ENCODE data around the gene ZNF511.

Gene ZNF511

GRCh38 chr10:133335246-133336117 lies 26.8 kb downstream of the ZNF511 start:
- peak; percentile 41 to 70 (median 68) for DNase-seq (ENCODE audit: low read depth in 3 of 3)

GRCh38 chr10:133336118-133336576 lies 27.4 kb downstream of the ZNF511 start:
- DNase-seq (ENCODE audit: low read depth in 3 of 3): no peak

- DNase-seq (ENCODE audit: low read depth in 3 of 3): peak; percentile 45 to 76 (median 67)
Observed at GRCh38 chr10:133336577-133337369, 28.1 kb downstream of the ZNF511 start, which contains the start of gene CALY. TSS of gene CALY (minus strand) at chr10:133336896. CDS start at chr10:133328989, 7,907 bp downstream.

GRCh38 chr10:133337370-133337725 lies 28.6 kb downstream of the ZNF511 start:
- no peak for DNase-seq (ENCODE audit: low read depth in 3 of 3)

GRCh38 chr10:133338080-133339071 lies 29.7 kb downstream of the ZNF511 start:
- DNase-seq (ENCODE audit: low read depth in 3 of 3): no peak

GRCh38 chr10:133339708-133340380 lies 31.1 kb downstream of the ZNF511 start:
- DNase-seq (ENCODE audit: low read depth in 3 of 3): no peak

- no peak for DNase-seq (ENCODE audit: low read depth in 3 of 3)
Observed at GRCh38 chr10:133341983-133342382, 33.3 kb downstream of the ZNF511 start.

- DNase-seq (ENCODE audit: low read depth in 3 of 3): no peak
Observed at GRCh38 chr10:133342942-133343341, 34.2 kb downstream of the ZNF511 start.

GRCh38 chr10:133343558-133343957 lies 34.8 kb downstream of the ZNF511 start:
- DNase-seq (ENCODE audit: low read depth in 3 of 3): no peak

- no peak for DNase-seq (ENCODE audit: low read depth in 3 of 3)
Observed at GRCh38 chr10:133344236-133344635, 35.5 kb downstream of the ZNF511 start.

GRCh38 chr10:133346413-133346812 lies 37.7 kb downstream of the ZNF511 start:
- DNase-seq (ENCODE audit: low read depth in 3 of 3): no peak

GRCh38 chr10:133347710-133348517 lies 39.2 kb downstream of the ZNF511 start:
- no peak for DNase-seq (ENCODE audit: low read depth in 3 of 3)

GRCh38 chr10:133349160-133349568 lies 40.5 kb downstream of the ZNF511 start:
- DNase-seq (ENCODE audit: low read depth in 3 of 3): no peak

- DNase-seq (ENCODE audit: low read depth in 3 of 3): no peak
Observed at GRCh38 chr10:133349577-133350011, 40.9 kb downstream of the ZNF511 start.

GRCh38 chr10:133350283-133350949 lies 41.7 kb downstream of the ZNF511 start:
- DNase-seq (ENCODE audit: low read depth in 3 of 3): no peak

- DNase-seq (ENCODE audit: low read depth in 3 of 3): no peak
Observed at GRCh38 chr10:133350950-133351329, 42.2 kb downstream of the ZNF511 start.

GRCh38 chr10:133351408-133352318 lies 42.9 kb downstream of the ZNF511 start:
- no peak for DNase-seq (ENCODE audit: low read depth in 3 of 3)

All from stimulated activated CD4-positive, alpha-beta T cell treated with anti-CD3 and anti-CD28 coated beads, TNF-alpha, amount 100 ng/mL, for 4 hours (primary cell).